Fibroblast of the conjunctiva (primary cell): Measurements from ENCODE around the gene VILL.
"Not testable (repeated sequence)": the region's sequence is repeated elsewhere in the genome, so short reads cannot be mapped to it uniquely, and the experiment has no call there.

Experiments
- DNase-seq: peaks from one replicate; pipeline ENCODE4 v3.0.0-alpha.2; 2010; ENCODE audit warnings: low read depth

The VILL gene

GRCh38 chr3:38017445-38018295, 27.1 kb downstream of the VILL start:
- no peak for DNase-seq

DNA sequence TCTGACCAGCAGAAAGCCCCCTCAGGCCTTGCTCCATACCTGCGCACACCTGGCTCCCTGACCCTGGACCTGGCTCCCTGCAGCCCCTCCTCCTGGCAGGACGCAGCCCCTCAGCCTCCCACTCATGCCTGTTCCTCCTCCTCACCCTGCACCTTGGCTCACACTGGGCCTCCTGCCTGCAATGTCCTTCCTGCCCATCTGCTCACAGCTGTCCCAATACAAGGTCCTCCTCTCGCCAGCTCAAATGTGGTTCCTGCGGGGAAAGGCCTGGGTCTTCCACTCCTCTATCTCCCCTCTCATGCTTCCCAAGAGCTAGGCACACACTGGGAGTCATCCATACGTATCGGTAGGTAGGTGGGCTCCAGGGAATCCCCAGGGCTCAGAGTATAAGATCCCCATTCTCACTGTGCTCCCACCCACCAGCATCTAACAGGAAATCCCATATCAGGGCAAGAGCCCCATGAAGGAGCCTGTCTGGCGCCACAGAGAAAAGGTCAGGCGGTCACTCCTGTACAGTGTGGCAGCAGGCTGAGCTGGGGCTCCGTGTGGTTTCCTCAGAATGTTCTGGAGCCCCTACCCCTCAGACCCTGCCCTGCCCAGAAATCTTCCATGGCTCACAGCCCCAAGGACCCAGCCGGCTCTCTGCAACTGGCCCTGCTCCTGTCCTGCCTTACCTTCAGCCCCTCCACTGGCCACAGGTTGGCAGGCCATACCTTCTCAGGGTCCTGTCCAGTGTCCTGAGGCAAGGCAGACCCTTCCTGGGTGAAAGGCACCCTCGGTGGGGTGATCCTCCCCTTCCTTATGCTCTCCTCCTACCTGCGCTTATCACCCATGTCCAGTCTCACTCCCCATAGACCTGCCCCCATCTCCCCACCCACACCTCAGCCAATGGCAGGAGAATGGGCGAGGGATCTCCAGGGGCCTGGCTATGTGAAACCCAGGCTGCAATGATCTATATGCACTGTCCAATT, 28.0 kb downstream of the VILL start:
- DNase-seq, result no peak

DNA sequence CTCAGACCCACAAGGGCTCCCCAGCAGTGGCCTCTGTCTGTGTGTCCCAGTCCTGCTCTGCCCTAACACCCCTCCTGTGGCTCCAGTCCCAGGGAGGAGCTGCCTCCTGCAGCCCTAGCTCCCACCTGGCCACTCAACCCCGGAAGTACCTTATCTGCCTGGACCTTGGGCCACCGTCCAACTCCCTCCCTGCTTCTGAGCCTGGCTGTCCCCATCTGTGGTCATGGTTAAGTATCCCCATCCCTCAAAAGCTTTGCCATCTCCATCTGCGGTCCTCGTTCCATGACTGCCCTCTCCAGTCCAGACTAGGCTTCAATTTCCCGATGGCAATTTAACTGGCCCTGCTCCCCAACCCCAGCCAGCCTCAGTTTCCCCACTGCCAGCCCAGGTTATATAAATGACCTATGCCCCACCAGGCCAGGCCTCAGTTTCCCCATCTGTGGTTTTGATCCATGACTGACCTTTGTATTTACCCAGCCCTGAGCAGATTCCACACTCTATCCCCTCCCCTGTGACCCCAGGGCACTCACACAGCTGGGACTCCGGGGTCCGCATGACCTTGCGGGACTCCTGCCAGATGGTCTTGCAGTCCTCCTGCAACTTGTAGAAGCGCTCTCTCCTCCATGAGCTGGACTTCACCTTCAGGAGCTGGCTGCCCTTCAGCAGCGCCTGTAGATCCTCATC, 29.2 kb downstream of the VILL start:
- no peak for DNase-seq

DNA sequence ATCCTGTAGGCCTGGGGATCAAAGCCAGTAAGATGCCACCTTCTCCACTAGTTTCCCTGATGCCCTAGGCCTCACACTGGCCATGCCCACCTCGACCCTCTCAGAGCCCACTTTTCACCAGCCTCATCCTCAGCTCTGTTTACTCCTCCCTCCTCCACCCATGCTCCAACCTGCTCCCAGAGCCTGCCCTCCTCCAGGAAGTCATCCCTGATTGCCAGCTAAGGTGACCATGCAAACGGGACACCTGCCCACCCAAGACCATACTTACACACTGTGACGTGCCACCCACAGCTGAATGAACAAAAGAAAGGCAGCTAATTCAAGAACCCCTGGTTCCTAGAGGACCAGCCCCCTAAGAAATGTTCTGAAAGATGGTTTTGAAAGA, 29.7 kb downstream of the VILL start:
- no peak for DNase-seq

- no peak for DNase-seq
These were observed 30.6 kb downstream of the VILL start for GRCh38 chr3:38021196-38021595.

DNA sequence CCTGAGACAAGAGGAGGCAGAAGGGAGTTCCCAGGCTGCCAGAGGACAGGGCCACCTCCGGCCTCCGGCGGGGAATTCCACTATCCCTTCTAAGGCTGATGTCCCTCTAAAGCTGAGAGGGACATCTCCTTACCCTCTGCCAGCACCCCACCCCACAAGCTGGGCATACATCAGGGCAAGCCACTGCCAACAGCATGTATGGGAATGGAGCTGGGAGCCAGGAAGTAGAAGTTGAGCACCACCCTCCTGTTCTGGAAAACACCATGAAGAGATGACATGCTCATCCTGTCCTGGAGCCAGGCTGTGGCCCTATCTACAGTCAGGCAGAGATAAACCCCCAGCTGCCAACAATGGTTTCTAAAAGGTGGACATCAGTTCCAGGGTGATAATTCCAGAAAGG, 31.7 kb downstream of the VILL start:
- DNase-seq, result no peak

DNA sequence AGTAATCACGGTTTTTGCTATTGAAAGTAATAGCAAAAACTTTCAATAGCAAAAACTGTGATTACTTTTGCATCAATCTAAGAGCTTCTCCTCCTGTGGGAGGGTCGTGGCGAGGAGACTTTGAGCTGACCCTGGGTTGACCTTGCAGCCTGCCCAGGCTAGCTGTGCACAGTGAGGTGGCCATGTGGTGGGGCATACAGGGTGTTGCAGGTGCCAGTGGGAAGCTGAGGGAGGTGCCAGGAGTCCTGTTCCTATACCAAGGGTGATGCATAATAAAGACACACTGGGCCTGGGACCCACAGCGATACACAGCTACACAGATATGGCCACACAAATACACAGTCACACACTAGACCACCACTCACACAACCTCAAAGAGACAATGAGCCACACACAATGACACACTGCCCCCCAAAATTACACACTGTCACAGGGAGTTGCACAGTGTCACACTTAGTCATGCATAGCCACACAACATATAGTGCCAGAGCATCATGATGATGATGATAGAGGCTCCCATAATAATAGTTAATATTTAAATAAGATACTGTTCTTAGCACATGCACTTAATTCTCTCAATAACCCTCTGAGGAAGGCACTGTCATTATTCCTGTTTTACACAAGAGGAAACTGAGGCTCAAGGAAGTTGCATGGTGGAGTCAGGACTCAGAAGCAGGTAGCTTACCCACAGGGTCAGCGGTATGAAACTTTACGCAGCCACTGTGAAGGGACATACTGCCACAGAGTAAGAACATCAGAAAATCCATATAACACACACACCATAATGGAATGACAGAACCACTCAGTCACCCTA, 32.5 kb downstream of the VILL start:
- DNase-seq, result no peak

DNA sequence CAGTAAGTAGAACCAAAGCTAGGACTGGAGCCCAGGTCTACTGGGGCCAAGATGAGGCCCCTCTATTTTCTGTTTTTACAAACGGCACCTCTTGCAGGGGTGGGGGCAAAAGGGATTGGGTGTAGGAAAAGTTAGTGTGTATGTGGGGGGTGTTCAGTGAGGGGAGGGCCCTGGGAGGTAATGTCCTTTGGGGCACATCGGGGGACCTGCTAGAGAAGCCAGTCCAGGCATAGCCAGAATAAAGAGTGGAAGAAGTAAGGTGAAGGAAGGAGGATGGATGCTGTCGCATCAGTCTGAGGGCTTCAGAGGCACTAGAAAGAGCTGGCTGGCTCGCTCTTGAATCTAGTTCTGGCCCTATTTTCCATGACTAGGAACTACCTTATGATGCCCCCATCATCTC, 36.3 kb downstream of the VILL start:
- DNase-seq, result no peak

DNA sequence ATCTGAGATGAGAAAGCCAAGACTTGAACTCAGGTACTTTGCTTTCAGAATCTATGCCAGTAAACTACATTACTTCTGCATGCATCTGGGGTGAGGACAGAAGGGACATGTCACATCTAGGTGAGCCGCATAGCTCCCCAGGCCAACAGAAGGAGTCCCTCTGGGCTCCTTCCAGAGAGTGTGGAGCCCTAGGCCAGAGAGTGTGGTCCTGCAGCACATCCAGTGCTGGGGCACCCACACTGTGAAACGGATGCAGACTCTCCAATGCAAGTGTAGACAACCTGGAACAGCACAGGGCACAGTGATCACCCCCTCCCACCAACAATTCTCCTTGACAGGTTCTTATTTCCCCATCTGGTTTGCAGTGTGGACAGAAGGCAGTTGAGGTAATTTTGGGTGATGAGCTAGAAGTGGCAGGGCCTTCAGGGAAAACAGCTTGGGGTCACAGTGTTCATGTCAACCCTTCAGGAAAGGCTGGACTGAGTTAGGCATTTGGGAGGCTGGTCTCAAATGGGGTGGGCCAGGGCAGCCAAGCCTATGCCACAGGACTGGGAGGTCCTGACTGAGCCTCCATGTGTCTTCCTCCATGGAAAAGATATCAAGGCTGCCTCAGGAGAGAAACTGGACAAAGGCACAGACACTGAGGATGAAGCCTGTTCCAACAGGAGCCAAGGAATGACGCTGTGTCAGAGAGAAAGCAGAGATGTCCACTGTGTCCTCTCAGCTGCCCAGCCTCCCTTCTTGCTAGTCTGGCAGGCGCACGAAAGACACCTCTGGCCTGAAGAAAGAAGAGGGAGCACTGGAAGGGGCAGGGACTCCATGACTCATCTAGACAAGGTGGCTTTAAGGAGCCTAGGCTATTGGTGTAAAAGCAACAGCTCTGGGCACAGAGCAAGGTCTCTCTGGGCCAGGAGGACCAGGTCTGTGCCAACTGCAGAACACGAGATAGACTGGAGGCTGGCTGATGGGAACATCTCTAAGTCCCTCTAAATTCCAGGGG, 37.2 kb downstream of the VILL start:
- no peak for DNase-seq

DNA sequence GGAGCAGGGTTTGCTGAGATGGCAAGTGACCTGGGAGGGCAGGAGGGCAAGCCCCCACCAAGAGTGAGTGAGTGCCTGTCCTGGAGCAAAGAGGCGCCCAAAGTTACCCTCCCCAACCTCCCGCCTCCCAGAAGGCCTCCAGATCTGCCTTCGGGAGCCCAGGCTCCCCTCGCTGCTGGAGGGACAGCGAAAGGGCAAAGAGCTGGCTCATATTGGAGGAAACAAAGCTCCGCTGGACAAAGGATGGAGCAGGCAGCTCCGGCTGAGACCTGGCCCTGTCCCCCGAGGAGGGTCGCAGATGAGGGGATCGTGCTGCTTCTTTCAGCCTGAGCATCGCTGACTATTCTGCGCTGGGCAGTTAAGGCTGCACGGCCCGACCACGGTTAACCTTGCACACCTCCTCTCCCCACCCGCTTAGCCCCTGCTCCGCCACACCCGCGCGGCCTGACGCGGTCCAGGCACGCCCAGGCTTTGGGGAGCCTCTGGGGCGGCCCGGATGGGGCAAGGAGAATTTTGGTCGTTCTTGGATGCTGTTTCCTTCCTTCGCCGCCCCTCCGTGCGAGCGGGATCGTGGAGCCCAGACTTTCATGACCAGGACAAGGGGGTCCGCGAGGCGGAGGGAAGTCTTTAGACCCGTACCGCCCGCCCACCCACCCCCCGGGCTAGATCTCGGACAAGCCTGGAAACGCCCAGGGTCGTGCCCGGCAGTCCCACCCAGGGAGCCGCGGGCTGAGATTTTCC, 38.2 kb downstream of the VILL start:
- DNase-seq, result no peak

DNA sequence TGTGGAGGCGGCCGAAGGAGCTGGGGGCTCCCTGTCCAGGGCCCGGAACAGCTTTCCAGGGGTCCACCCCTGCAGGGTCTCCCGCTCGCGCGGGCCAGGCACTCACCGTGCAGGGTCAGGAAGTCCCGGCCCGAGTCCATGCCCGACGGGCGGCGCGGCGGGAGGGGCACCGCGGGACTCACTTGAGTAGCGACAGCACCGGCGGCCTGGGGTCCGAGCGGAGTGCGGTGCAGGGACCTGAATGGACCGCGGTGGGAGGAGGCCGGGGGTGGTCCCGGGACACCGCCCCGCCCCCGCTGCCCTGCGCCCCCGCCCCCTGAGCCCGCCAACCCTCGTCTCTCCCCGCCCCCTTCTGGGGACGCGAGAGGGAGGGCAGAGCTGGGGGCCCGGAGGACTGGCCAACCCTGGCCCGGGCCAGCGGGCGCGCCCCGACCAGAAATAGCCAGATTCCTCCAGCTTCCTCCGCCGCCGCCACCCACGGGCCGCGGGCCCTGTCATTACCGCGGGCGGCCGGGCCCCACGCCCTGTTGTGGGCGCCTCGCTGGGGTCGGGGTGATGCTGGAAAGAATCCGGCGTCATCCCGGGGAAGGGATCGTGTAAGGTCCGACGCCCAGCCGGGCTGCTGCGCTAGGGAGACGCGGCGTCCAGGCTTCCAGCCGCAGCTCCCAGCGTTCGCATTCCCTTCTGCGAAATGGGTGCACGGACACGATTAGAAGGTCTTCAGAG, 39.0 kb downstream of the VILL start, which contains the start of gene PLCD1:
Gene PLCD1 (minus strand): TSS at position 243 of the 726 bp plus-strand sequence. CDS start 103 bp downstream, at position 140.
- DNase-seq, result peak; percentile 60

DNA sequence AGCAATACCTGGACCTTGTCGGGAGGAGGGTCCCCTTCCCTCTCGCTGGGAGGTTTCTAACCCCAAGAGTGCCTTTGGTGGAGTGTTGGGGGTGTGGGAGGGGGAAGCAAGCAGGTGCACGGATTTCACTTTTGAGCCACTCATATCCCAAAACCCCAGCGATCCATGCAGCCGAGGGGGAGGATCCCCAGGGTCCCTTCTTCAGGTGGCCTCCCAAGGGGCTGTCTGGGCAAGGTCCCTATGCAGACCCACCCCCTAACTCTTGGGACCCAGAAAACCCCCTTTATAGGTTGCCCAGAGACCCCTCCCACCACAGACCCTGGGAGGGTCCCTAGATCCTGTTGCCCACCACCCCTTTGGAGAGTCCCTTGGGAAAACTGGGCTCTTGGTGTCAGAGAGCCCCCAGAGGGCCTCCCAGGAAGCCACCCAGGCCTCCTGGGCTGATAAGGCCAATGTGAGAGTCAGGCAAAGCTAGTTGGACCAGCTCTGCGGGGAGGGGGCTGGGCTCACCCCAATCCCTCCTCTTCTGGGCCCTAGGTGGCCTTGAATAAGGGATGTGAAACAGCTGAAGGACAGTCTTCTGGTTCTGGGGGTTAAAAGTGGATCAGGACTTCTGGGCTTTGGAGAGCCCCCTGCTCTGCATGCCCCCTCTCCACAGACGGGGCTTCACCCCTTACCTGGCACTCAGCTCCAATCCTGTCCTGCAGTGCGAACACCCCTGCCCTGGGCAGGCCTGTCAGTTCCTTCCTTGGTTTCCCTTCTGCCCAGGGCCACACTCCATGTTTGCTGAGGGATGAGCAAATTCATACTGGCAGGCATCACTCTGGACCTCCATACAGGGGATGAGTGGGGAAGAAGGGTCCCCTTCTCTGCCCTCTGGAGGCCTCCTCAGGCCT, 39.8 kb downstream of the VILL start:
- DNase-seq, result no peak

DNA sequence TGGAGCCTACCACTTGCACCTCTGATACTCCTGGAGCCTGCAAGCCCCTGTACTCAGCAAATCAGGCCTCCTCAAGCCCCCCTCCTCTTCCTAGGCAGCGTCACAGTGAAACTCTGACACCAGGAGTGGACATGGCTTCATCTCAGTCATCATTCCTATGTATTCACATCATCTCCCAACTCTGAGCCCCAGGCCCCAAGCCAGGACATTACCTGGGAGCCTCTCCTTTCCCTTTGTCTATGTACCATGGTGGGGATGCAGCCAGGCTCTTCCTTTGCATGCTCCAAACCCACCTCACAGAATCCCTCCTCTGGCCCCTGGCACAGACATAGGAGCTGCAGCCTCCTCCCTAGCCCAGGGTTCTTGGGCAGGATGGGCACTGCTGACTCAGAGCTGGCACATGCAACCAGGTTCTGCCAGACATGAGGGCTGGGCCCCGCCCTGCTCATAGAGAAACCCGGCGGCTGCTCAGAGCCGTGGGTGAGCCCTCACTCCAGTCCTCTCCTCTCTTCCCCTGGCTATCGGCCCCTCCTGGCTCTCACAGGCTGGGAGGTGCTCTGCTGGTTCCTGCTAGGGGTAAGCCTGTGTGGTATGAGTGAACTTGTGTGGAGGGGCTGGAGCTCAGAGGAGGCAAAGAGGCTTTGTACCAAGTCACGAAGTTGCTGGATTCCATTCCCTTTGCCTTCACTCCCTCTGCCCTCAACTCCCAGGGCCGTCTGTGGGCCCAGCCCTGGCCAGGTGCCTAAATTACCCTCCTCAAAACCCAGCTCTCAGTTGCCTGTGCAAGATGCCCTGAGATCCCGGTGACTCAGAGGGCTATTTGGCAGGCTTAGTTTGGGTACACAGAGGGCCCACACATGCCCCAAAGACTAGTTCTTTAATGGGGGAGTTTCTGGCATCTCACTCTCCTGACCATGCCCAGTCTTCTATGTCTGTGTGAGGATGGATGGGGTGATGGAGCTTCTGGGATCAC, 40.7 kb downstream of the VILL start:
- peak; percentile 37 for DNase-seq

- DNase-seq, result no peak
These were observed 41.8 kb downstream of the VILL start for GRCh38 chr3:38032328-38032865.

GRCh38 chr3:38033586-38033985, 43.0 kb downstream of the VILL start:
- not testable (repeated sequence) for DNase-seq

DNA sequence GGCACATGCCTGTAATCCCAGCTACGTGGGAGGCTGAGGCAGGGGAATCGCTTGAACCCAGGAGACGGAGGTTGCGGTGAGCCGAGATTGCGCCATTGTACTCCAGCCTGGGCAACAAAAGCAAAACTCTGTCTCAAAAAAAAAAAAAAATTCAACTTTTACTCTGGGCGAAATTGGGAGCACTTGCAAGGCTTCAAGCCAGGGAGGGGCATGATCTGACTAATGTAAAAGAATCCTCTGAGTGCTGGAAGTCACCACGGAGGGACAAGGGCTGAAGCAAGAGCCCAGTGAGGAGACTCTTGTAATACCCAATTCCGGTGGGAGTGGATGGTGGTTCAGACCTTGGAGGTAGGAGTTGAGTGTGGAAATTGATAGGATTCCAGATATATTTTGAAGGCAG, 43.7 kb downstream of the VILL start:
- DNase-seq, result not testable (repeated sequence)
